Stimulated activated CD4-positive, alpha-beta T cell treated with anti-CD3 and anti-CD28 coated beads, Interleukin-1b, Interleukin-23, amount 100 ng/mL, for 4 hours (primary cell): ENCODE measurements around the gene CRY2.
A peak's percentile ranks its signal among the peaks of the same experiment; 100 is the strongest.
"Not testable (repeated sequence)": the region's sequence is repeated elsewhere in the genome, so short reads cannot be mapped to it uniquely, and the experiment has no call there.

Experiments used
- DNase-seq, 2 donors: peaks; one replicate each; pipeline ENCODE4 v3.0.0-alpha.2; 2020; ENCODE audit warnings: low read depth in 2 of 2

CRY2 gene

DNA sequence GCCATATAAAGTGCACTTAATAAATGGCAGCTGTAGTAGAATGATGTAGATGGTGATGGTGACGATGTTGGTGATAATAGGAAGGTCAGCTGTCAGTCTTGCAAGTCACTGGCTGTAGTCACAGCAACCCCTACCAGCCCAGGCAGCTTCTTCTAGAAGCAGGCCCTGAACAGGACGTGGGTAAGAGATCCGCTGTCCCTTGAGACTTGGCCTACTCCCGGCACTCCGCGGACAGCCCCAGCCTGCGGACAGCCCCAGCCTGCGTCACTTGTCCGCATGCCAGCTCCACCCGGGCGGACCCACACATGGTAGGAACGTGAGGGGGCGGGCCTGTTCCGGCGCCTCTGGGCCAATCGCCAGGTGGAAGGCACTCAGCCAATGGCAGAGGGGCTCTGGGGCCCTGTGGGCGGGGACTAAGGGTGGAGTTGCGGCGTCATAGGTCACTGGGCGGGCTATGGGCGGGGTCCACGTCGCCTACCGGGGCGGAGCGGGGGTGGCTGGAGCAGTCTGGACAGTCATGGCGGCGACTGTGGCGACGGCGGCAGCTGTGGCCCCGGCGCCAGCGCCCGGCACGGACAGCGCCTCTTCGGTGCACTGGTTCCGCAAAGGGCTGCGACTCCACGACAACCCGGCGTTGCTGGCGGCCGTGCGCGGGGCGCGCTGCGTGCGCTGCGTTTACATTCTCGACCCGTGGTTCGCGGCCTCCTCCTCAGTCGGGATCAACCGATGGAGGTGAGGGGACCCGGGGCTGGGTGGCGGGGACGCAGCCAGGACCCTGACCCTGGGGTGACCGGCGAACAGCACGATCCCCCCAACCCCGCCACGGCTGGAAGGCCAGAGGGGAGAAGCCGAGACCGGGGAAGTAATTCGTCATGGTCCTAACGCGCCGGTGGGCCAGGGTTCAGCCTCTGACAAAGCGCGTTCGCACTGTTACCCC is at the start of gene CRY2:
TSS of gene CRY2 (plus strand) at position 502 of the 937 bp plus-strand sequence. CDS start at position 518, 16 bp downstream.
- DNase-seq, result peak; percentile 97 to 99

- DNase-seq, result no peak
These were observed 48.4 kb upstream of the CRY2 start for GRCh38 chr11:45798793-45799441.

- DNase-seq, result no peak
These were observed 47.7 kb upstream of the CRY2 start for GRCh38 chr11:45799562-45799961.

DNA sequence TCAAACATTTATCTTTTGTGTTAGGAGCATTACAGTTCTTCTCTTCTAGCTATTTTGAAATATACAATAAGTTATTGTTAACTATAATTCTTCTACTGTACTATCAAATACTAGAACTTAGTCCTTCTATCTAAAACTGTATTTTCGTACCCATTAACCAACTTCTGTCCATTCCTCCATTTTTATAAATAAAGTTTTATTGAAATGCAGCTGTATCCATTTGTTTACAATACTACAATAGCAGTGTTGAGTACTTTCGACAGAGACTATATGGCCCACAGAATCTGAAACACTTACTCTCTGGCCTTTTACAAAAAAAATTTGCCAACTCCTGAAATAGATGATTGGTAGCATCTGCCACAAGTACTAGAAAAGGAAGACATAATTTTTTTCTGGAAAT is 47.0 kb upstream of the CRY2 start:
- no peak for DNase-seq

GRCh38 chr11:45801723-45802315 is 45.5 kb upstream of the CRY2 start:
- DNase-seq, result no peak

DNA sequence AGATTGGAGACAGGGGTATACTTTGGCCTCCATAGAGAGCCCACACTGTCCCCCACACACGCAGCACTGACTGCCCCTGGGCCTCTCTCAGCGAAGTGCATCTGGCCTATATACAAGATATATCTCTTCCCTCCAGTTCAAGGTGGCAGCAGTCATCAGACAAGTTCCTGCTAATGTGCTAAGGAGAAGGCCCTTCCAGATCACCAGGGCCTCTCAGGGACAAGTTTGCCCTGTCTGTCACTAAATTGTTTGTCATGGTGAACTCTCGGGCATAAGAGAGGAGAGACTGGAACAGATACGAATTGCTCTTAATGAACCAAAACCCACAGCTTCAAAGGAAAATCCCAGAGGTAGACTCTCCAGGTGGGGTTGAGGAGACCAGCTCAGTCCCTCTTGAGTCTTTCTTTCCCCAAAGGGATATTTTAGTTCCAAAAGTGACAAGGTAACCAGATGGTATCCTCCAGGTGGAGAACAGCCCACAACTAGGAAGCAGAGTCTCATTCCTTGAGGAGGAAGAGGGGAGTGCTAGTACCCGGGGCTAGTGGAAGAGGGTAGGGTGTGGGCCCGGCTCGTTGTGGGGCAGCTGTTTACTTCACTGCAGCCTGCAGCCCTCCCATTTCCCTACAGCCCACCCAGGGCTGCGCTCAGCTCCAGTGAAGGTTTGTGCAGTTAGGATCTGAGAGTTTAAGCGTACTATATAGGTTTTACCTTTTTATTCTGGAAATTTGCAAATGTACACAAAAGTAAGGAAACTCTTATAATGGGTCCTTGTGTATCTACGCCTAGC is 44.6 kb upstream of the CRY2 start:
- no peak for DNase-seq

GRCh38 chr11:45803971-45804760 is 43.1 kb upstream of the CRY2 start:
- DNase-seq, result peak; percentile 25 to 63

GRCh38 chr11:45804761-45805304 is 42.4 kb upstream of the CRY2 start, which contains the start of gene SLC35C1:
Gene SLC35C1, plus strand, starts transcription at chr11:45805149. Its CDS starts 653 bp downstream, at chr11:45805802.
- peak; percentile 92 to 97 for DNase-seq

- no peak for DNase-seq
These were observed 41.8 kb upstream of the CRY2 start for GRCh38 chr11:45805305-45806071.

GRCh38 chr11:45806072-45806933 is 41.0 kb upstream of the CRY2 start:
- no peak for DNase-seq

DNA sequence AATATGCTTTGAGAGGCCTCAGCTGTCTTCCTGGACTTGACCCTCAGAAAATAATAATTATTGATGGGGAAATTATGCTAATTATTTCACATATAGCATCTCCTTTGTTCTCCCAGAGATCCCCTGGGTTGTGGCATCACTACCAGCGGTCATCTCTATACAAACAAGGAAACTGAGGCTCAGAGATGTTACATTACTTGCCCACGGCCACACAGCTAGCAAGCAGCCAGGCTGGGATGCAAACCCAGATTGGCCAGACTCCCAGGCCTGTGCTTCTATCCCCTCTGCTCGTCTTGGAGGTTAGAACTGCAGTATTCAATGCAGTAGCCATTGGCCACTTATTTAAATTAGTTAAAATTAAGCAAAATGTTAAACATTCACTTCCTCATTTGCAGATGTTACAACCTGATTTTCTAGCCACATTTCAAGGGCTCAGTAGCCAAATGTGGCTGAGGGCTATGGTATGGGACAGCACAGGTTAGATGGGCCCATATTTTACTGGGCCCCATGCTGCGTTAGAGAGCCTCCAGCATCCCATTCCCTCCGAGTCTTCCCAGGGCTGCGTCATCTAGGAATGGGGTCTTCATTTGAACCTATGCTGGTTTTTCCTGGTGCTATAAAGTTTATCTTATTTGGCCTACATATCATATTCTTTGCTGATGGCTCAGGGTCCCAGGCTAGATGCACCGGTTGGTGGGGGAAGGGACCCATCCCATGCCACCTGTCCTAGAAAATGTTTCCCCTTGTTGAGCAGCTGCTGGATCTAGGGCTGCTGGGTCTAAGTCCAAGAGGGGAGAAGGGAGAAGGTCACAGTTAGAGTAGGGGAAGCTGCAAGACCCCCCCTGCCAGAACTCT is 40.1 kb upstream of the CRY2 start:
- DNase-seq, result no peak

DNA sequence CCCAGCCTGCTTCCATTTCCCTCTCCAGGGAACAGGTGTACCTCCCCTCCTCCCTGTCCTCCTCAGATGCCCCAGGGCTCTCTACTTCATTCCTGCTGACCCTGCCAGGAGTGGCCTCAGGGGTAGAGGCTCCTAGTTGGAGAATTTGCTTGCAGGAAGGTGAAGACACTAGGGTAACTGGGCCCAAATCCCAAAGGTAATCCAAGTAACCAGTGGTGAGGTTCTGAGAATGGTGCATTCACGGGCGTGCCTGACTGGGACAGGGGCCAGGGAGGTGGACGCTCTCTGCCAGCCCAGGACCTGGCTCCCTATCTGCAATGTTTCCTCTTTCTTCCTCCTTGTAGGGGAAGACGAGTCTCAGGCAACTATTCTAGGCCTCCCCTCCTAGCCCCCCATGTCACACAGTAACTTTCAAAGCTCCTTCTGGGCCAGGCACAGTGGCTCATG is 39.5 kb upstream of the CRY2 start:
- no peak for DNase-seq

GRCh38 chr11:45808427-45808826 is 38.8 kb upstream of the CRY2 start:
- DNase-seq, result not testable (repeated sequence)

GRCh38 chr11:45809456-45810395 is 37.5 kb upstream of the CRY2 start:
- no peak for DNase-seq

- no peak for DNase-seq
These were observed 36.7 kb upstream of the CRY2 start for GRCh38 chr11:45810431-45811108.

GRCh38 chr11:45811109-45811435 is 36.2 kb upstream of the CRY2 start:
- no peak for DNase-seq
